Endothelial cell (in vitro differentiated cells): ENCODE data around the gene SLC7A4. TPM values are rescaled to one million over a fixed set of nuclear protein-coding genes. Genes with fewer than 3 reads are reported as not detected.

ENCODE experiments used
- DNase-seq: peaks from one replicate; pipeline ENCODE4 v3.0.0; 2021; ENCODE audit warnings: low spot score
- H3K27ac Mint-ChIP-seq: one replicate; pipeline ENCODE4 v1.8.0; 2021; ENCODE audit warnings: mixed read lengths, inconsistent platforms; ENCODE audit not compliant: unreplicated experiment
- H3K27me3 Mint-ChIP-seq: one replicate; pipeline ENCODE4 v1.8.0; 2021; ENCODE audit warnings: mild to moderate bottlenecking, moderate library complexity, mixed read lengths, inconsistent platforms; ENCODE audit not compliant: unreplicated experiment
- H3K36me3 Mint-ChIP-seq: one replicate; pipeline ENCODE4 v1.8.0; 2021; ENCODE audit warnings: mild to moderate bottlenecking, low read depth, mixed read lengths, inconsistent platforms; ENCODE audit not compliant: unreplicated experiment
- H3K4me1 Mint-ChIP-seq: one replicate; pipeline ENCODE4 v1.8.0; 2021; ENCODE audit warnings: mild to moderate bottlenecking, mixed read lengths, inconsistent platforms; ENCODE audit not compliant: unreplicated experiment
- H3K4me3 Mint-ChIP-seq: one replicate; pipeline ENCODE4 v1.8.0; 2021; ENCODE audit warnings: mild to moderate bottlenecking, mixed read lengths, inconsistent platforms; ENCODE audit not compliant: unreplicated experiment
- H3K9me3 Mint-ChIP-seq: one replicate; pipeline ENCODE4 v1.8.0; 2021; ENCODE audit warnings: mixed read lengths, inconsistent platforms; ENCODE audit not compliant: unreplicated experiment
- CTCF ChIP-seq: fragments of 200-600 bp; sonication (generic); IDR thresholded peaks from one replicate; pipeline ENCODE4 v1.5.0; 2021; ENCODE audit warnings: antibody characterized with exemption; ENCODE audit not compliant: unreplicated experiment
- total RNA-seq: library from RNA; stranded (reverse); fragmentation: NEBNext Ultra II Directional; extraction: Animal tissue kit (Norgen Biotek cat#: 25700); gene quantifications from one replicate; pipeline ENCODE4 v1.2.1, GENCODE V29; 2021; ENCODE audit not compliant: unreplicated experiment

The SLC7A4 gene
- total RNA-seq, 1 donor from 2014 or later: not detected

GRCh38 chr22:20992056-20992442 lies 40.3 kb downstream of the SLC7A4 start:
- Mint-ChIP-seq H3K36me3 (peaks cover 20% of the 10 kb centered on the region), H3K27me3 (peaks cover 10% of the 10 kb centered on the region), H3K9me3 (no peaks in the 10 kb centered on the region), H3K27ac (no peak overlapping the region), H3K4me3 (no peak overlapping the region), H3K4me1 (no peaks in the 10 kb centered on the region)
- DNase-seq: no peak
- no peak for TF ChIP-seq CTCF

- Mint-ChIP-seq H3K27me3 (peaks cover 10% of the 10 kb centered on the region), H3K4me3 (no peak overlapping the region), H3K4me1 (no peaks in the 10 kb centered on the region), H3K27ac (no peak overlapping the region), H3K9me3 (no peaks in the 10 kb centered on the region), H3K36me3 (peaks cover 22% of the 10 kb centered on the region)
- no peak for TF ChIP-seq CTCF
- no peak for DNase-seq
These were observed 40.9 kb downstream of the SLC7A4 start for GRCh38 chr22:20991252-20992055.

- H3K9me3 Mint-ChIP-seq: no peaks in the 10 kb centered on the region
- no peak for DNase-seq
- H3K4me3 Mint-ChIP-seq: no peak overlapping the region
- no peaks in the 10 kb centered on the region for H3K4me1 Mint-ChIP-seq
- peaks cover 8% of the 10 kb centered on the region for H3K27me3 Mint-ChIP-seq
- H3K27ac Mint-ChIP-seq: no peak overlapping the region
- peaks cover 22% of the 10 kb centered on the region for H3K36me3 Mint-ChIP-seq
- no peak for TF ChIP-seq CTCF
These were observed 41.9 kb downstream of the SLC7A4 start for GRCh38 chr22:20990184-20991180.

GRCh38 chr22:20989323-20990138 lies 42.8 kb downstream of the SLC7A4 start:
- DNase-seq: no peak
- H3K36me3 Mint-ChIP-seq: peaks cover 18% of the 10 kb centered on the region
- H3K4me1 Mint-ChIP-seq: no peaks in the 10 kb centered on the region
- TF ChIP-seq CTCF: no peak
- no peak overlapping the region for H3K27ac Mint-ChIP-seq
- no peak overlapping the region for H3K4me3 Mint-ChIP-seq
- no peaks in the 10 kb centered on the region for H3K9me3 Mint-ChIP-seq
- H3K27me3 Mint-ChIP-seq: peaks cover 8% of the 10 kb centered on the region
